GM23338 (cell line): ENCODE data around the gene SPATA2L. TPM values are rescaled to one million over a fixed set of nuclear protein-coding genes. Genes with fewer than 3 reads are reported as not detected.

Experiments used
- ATAC-seq: fragments of 200-7000 bp; cut with Tn5 transposase; 3 replicates; pipeline ENCODE4 v1.9.1; 2020
- DNase-seq: peaks from one replicate; pipeline ENCODE4 v3.0.0-alpha.2; 2015; ENCODE audit warnings: low spot score
- H2AFZ ChIP-seq: fragments of 200-600 bp; sonication (generic); 2 replicates; pipeline ENCODE4 v1.8.0; 2016; ENCODE audit warnings: antibody characterized with exemption, mild to moderate bottlenecking, moderate library complexity
- H3F3A ChIP-seq: fragments of 200-600 bp; sonication (generic); replicated peaks from 2 replicates; pipeline ENCODE4 v1.8.0; 2017; ENCODE audit warnings: antibody characterized with exemption, mixed run types, low read depth
- H3K27ac ChIP-seq: fragments of 200-600 bp; sonication (generic); 2 replicates; pipeline ENCODE4 v1.6.1; 2016; ENCODE audit warnings: low read depth
- H3K27me3 ChIP-seq: fragments of 200-600 bp; sonication (generic); 2 replicates; pipeline ENCODE4 v1.8.0; 2016; ENCODE audit warnings: mild to moderate bottlenecking, mixed run types, moderate library complexity; ENCODE audit not compliant: insufficient read depth
- H3K36me3 ChIP-seq: fragments of 200-600 bp; sonication (generic); 2 replicates; pipeline ENCODE4 v1.8.0; 2016; ENCODE audit warnings: mild to moderate bottlenecking; ENCODE audit not compliant: insufficient read depth
- H3K4me1 ChIP-seq: fragments of 200-600 bp; sonication (generic); 2 replicates; pipeline ENCODE4 v1.8.0; 2016; ENCODE audit warnings: mild to moderate bottlenecking, moderate library complexity; ENCODE audit not compliant: insufficient read depth
- H3K4me2 ChIP-seq: fragments of 200-600 bp; sonication (generic); 2 replicates; pipeline ENCODE4 v1.7.1; 2017; ENCODE audit warnings: mixed run types
- H3K4me3 ChIP-seq: fragments of 200-600 bp; sonication (generic); 2 replicates; pipeline ENCODE4 v1.6.1; 2016; ENCODE audit warnings: mixed run types
- H3K79me2 ChIP-seq: fragments of 200-600 bp; sonication (generic); replicated peaks from 2 replicates; pipeline ENCODE4 v1.8.0; 2017; ENCODE audit warnings: mild to moderate bottlenecking; ENCODE audit not compliant: insufficient read depth
- H3K9me2 ChIP-seq: fragments of 200-600 bp; sonication (generic); 2 replicates; pipeline ENCODE4 v1.8.0; 2017; ENCODE audit not compliant: insufficient read depth
- H4K20me1 ChIP-seq: fragments of 200-600 bp; sonication (generic); replicated peaks from 2 replicates; pipeline ENCODE4 v1.8.0; 2017; ENCODE audit warnings: mild to moderate bottlenecking; ENCODE audit not compliant: insufficient read depth
- H3K27ac Mint-ChIP-seq: 2 replicates; pipeline ENCODE4 v1.8.0; 2020; ENCODE audit warnings: inconsistent platforms, mild to moderate bottlenecking, moderate library complexity, mixed read lengths
- H3K27me3 Mint-ChIP-seq: 3 replicates; pipeline ENCODE4 v1.8.0; 2022; ENCODE audit warnings: low read depth, mild to moderate bottlenecking, moderate library complexity, mixed read lengths, inconsistent platforms; ENCODE audit not compliant: insufficient read depth, poor library complexity
- H3K36me3 Mint-ChIP-seq: 3 replicates; pipeline ENCODE4 v1.8.0; 2021; ENCODE audit warnings: low read depth, mild to moderate bottlenecking, inconsistent platforms, moderate library complexity, mixed read lengths
- H3K4me1 Mint-ChIP-seq: 3 replicates; pipeline ENCODE4 v1.8.0; 2020; ENCODE audit warnings: mild to moderate bottlenecking, inconsistent platforms, mixed read lengths
- H3K4me3 Mint-ChIP-seq: 3 replicates; pipeline ENCODE4 v1.8.0; 2021; ENCODE audit warnings: moderate library complexity, mild to moderate bottlenecking, inconsistent platforms, mixed read lengths
- H3K9me3 Mint-ChIP-seq: 3 replicates; pipeline ENCODE4 v1.8.0; 2020; ENCODE audit warnings: moderate library complexity, mild to moderate bottlenecking, inconsistent platforms, mixed read lengths
- CREB1 ChIP-seq: fragments of 250-450 bp; sonication (Bioruptor Pico); IDR thresholded peaks from 2 replicates; pipeline ENCODE4 v1.5.0; 2020; ENCODE audit warnings: low read depth, mild to moderate bottlenecking, moderate library complexity
- EZH2 ChIP-seq: fragments of 200-600 bp; sonication (generic); IDR thresholded peaks from one replicate; pipeline ENCODE4 v1.8.0; 2017; ENCODE audit warnings: antibody characterized with exemption, mild to moderate bottlenecking, low read depth; ENCODE audit not compliant: unreplicated experiment
- EZH2phosphoT487 ChIP-seq: fragments of 200-600 bp; sonication (generic); IDR thresholded peaks from one replicate; pipeline ENCODE4 v1.8.1; 2018; ENCODE audit warnings: antibody characterized with exemption; ENCODE audit not compliant: unreplicated experiment
- JUNB ChIP-seq: IDR thresholded peaks from one replicate; pipeline ENCODE4 v1.6.1; 2016; ENCODE audit warnings: antibody characterized with exemption; ENCODE audit not compliant: unreplicated experiment
- NANOG ChIP-seq: IDR thresholded peaks from 2 replicates; pipeline ENCODE4 v1.6.1; 2016; ENCODE audit warnings: antibody characterized with exemption, borderline replicate concordance
- POLR2AphosphoS5 ChIP-seq: IDR thresholded peaks from 2 replicates; pipeline ENCODE4 v1.6.1; 2016; ENCODE audit warnings: antibody characterized with exemption, low read depth
- STAT1 ChIP-seq: IDR thresholded peaks from one replicate; pipeline ENCODE4 v1.6.1; 2016; ENCODE audit warnings: antibody characterized with exemption; ENCODE audit not compliant: unreplicated experiment
- ZNF114 ChIP-seq: fragments of 250-450 bp; sonication (Bioruptor Pico); IDR thresholded peaks from 2 replicates; pipeline ENCODE4 v1.5.0; 2020; ENCODE audit warnings: mild to moderate bottlenecking, moderate library complexity
- ZNF331 ChIP-seq: fragments of 250-450 bp; sonication (Bioruptor Pico); IDR thresholded peaks from 2 replicates; pipeline ENCODE4 v1.5.0; 2020; ENCODE audit warnings: low read depth, mild to moderate bottlenecking, moderate library complexity
- polyA plus RNA-seq: library from polyadenylated mRNA; unstranded; fragments of >200 nt; fragmentation: Nextera tagmentation; extraction: Ambion mirVana; gene quantifications from 2 replicates; pipeline ENCODE4 v1.2.1, GENCODE V29; 2016
- total RNA-seq: library from RNA; depleted of rRNA; stranded (reverse); fragments of >200 nt; shearing (Covaris generic); gene quantifications from 2 replicates; pipeline ENCODE4 v1.2.3, GENCODE V29; 2014
- TF ChIP-seq, protein P1 (sequence below): IDR thresholded peaks from 2 replicates; pipeline ENCODE4 v1.6.1; 2016; ENCODE audit warnings: antibody characterized with exemption
- TF ChIP-seq, protein P2 (sequence below): IDR thresholded peaks from one replicate; pipeline ENCODE4 v1.6.1; 2018; ENCODE audit warnings: antibody characterized with exemption; ENCODE audit not compliant: unreplicated experiment
- TF ChIP-seq, protein P3 (sequence below): fragments of 250-450 bp; sonication (Bioruptor Pico); IDR thresholded peaks from 2 replicates; pipeline ENCODE4 v1.5.0; 2020; ENCODE audit warnings: mild to moderate bottlenecking, moderate library complexity
- TF ChIP-seq, protein P4 (sequence below), 2 experiments: fragments of 200-600 bp in 1 of 2; sonication (generic) in 1 of 2; conservative IDR thresholded peaks; 2 replicates each; pipeline versions ENCODE4 v1.5.1 to v1.6.1; 2016 to 2017; ENCODE audit warnings: antibody characterized with exemption in 2 of 2, low read depth in 2 of 2, mild to moderate bottlenecking in 2 of 2, moderate library complexity in 1 of 2

SPATA2L gene
- total and polyA plus RNA-seq, 2 experiments from 2014 or later, result 6.9 to 26.2 TPM

DNA sequence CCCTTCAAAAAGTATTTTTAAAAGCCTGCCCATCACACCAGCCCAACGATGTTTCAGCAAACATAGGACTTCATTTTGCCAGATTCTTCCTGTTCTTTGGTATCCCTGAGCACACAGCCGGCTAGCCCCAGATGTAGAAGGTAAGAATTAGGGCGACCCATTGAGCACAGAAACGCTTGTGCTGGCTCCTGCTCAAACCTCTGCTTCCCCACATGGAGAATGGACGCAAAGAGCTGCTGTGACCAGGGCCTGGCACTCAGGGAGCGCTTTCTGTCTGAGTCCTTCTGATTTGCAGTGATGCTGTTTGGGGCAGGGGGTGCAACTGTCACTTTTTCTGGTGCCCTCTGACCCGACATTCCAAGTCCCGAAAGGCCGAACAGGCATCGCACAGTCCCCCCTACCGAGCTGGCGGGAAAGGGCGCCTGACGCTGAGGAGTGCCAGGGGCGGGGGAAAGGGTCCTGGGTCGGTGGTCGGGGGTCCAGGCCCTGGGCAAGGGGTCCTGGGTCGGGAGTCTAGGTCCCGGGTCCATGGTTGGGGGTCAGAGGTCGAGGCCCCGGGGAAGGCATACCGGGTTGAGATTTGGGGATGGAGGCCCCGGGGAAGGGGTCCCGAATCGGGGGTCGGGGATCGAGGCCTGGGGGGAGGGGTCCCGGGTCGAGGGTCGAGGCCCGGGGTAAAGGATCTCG, 44.9 kb downstream of the SPATA2L start:
- Mint-ChIP-seq H3K4me3 (peak overlapping the region; percentile 90), H3K9me3 (no peaks in the 10 kb centered on the region), H3K4me1 (peaks cover 8% of the 10 kb centered on the region), H3K27me3 (peaks cover 6% of the 10 kb centered on the region), H3K36me3 (peaks cover 30% of the 10 kb centered on the region), H3K27ac (no peak overlapping the region)
- Histone ChIP-seq H2AFZ (no peak overlapping the region), H3K79me2 (peaks cover 49% of the 10 kb centered on the region), H3K27me3 (no peaks in the 10 kb centered on the region), H3K27ac (no peak overlapping the region), H3K4me3 (peak overlapping the region; percentile 95), H4K20me1 (peaks cover 4% of the 10 kb centered on the region; the same call in 1 of the 2 replicates), H3K4me2 (peak overlapping the region; percentile 98), H3K9me2 (no peaks in the 10 kb centered on the region), H3K4me1 (peaks cover 7% of the 10 kb centered on the region; the same call in 1 of the 2 replicates), H3K36me3 (peaks cover 12% of the 10 kb centered on the region), H3F3A (no peaks in the 10 kb centered on the region)
- ATAC-seq (no peak), DNase-seq (no peak)
- TF ChIP-seq, protein P1, sequence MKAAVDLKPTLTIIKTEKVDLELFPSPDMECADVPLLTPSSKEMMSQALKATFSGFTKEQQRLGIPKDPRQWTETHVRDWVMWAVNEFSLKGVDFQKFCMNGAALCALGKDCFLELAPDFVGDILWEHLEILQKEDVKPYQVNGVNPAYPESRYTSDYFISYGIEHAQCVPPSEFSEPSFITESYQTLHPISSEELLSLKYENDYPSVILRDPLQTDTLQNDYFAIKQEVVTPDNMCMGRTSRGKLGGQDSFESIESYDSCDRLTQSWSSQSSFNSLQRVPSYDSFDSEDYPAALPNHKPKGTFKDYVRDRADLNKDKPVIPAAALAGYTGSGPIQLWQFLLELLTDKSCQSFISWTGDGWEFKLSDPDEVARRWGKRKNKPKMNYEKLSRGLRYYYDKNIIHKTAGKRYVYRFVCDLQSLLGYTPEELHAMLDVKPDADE, result no peak
- TF ChIP-seq STAT1, result no peak
- TF ChIP-seq NANOG, result no peak
- TF ChIP-seq, protein P2, sequence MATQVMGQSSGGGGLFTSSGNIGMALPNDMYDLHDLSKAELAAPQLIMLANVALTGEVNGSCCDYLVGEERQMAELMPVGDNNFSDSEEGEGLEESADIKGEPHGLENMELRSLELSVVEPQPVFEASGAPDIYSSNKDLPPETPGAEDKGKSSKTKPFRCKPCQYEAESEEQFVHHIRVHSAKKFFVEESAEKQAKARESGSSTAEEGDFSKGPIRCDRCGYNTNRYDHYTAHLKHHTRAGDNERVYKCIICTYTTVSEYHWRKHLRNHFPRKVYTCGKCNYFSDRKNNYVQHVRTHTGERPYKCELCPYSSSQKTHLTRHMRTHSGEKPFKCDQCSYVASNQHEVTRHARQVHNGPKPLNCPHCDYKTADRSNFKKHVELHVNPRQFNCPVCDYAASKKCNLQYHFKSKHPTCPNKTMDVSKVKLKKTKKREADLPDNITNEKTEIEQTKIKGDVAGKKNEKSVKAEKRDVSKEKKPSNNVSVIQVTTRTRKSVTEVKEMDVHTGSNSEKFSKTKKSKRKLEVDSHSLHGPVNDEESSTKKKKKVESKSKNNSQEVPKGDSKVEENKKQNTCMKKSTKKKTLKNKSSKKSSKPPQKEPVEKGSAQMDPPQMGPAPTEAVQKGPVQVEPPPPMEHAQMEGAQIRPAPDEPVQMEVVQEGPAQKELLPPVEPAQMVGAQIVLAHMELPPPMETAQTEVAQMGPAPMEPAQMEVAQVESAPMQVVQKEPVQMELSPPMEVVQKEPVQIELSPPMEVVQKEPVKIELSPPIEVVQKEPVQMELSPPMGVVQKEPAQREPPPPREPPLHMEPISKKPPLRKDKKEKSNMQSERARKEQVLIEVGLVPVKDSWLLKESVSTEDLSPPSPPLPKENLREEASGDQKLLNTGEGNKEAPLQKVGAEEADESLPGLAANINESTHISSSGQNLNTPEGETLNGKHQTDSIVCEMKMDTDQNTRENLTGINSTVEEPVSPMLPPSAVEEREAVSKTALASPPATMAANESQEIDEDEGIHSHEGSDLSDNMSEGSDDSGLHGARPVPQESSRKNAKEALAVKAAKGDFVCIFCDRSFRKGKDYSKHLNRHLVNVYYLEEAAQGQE, result no peak
- TF ChIP-seq, protein P3, sequence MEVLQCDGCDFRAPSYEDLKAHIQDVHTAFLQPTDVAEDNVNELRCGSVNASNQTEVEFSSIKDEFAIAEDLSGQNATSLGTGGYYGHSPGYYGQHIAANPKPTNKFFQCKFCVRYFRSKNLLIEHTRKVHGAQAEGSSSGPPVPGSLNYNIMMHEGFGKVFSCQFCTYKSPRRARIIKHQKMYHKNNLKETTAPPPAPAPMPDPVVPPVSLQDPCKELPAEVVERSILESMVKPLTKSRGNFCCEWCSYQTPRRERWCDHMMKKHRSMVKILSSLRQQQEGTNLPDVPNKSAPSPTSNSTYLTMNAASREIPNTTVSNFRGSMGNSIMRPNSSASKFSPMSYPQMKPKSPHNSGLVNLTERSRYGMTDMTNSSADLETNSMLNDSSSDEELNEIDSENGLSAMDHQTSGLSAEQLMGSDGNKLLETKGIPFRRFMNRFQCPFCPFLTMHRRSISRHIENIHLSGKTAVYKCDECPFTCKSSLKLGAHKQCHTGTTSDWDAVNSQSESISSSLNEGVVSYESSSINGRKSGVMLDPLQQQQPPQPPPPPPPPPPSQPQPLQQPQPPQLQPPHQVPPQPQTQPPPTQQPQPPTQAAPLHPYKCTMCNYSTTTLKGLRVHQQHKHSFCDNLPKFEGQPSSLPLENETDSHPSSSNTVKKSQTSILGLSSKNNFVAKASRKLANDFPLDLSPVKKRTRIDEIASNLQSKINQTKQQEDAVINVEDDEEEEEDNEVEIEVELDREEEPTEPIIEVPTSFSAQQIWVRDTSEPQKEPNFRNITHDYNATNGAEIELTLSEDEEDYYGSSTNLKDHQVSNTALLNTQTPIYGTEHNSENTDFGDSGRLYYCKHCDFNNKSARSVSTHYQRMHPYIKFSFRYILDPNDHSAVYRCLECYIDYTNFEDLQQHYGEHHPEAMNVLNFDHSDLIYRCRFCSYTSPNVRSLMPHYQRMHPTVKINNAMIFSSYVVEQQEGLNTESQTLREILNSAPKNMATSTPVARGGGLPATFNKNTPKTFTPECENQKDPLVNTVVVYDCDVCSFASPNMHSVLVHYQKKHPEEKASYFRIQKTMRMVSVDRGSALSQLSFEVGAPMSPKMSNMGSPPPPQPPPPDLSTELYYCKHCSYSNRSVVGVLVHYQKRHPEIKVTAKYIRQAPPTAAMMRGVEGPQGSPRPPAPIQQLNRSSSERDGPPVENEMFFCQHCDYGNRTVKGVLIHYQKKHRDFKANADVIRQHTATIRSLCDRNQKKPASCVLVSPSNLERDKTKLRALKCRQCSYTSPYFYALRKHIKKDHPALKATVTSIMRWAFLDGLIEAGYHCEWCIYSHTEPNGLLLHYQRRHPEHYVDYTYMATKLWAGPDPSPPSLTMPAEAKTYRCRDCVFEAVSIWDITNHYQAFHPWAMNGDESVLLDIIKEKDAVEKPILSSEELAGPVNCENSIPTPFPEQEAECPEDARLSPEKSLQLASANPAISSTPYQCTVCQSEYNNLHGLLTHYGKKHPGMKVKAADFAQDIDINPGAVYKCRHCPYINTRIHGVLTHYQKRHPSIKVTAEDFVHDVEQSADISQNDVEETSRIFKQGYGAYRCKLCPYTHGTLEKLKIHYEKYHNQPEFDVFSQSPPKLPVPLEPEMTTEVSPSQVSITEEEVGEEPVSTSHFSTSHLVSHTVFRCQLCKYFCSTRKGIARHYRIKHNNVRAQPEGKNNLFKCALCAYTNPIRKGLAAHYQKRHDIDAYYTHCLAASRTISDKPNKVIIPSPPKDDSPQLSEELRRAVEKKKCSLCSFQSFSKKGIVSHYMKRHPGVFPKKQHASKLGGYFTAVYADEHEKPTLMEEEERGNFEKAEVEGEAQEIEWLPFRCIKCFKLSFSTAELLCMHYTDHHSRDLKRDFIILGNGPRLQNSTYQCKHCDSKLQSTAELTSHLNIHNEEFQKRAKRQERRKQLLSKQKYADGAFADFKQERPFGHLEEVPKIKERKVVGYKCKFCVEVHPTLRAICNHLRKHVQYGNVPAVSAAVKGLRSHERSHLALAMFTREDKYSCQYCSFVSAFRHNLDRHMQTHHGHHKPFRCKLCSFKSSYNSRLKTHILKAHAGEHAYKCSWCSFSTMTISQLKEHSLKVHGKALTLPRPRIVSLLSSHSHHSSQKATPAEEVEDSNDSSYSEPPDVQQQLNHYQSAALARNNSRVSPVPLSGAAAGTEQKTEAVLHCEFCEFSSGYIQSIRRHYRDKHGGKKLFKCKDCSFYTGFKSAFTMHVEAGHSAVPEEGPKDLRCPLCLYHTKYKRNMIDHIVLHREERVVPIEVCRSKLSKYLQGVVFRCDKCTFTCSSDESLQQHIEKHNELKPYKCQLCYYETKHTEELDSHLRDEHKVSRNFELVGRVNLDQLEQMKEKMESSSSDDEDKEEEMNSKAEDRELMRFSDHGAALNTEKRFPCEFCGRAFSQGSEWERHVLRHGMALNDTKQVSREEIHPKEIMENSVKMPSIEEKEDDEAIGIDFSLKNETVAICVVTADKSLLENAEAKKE, result no peak
- TF ChIP-seq CREB1 (CRISPR knock-in tag), result no peak
- no peak for TF ChIP-seq EZH2
- TF ChIP-seq EZH2phosphoT487, result no peak
- no peak for TF ChIP-seq POLR2AphosphoS5
- no peak for TF ChIP-seq ZNF331 (CRISPR knock-in tag)
- no peak for TF ChIP-seq JUNB
- TF ChIP-seq ZNF114 (CRISPR knock-in tag), result no peak
- TF ChIP-seq, protein P4, sequence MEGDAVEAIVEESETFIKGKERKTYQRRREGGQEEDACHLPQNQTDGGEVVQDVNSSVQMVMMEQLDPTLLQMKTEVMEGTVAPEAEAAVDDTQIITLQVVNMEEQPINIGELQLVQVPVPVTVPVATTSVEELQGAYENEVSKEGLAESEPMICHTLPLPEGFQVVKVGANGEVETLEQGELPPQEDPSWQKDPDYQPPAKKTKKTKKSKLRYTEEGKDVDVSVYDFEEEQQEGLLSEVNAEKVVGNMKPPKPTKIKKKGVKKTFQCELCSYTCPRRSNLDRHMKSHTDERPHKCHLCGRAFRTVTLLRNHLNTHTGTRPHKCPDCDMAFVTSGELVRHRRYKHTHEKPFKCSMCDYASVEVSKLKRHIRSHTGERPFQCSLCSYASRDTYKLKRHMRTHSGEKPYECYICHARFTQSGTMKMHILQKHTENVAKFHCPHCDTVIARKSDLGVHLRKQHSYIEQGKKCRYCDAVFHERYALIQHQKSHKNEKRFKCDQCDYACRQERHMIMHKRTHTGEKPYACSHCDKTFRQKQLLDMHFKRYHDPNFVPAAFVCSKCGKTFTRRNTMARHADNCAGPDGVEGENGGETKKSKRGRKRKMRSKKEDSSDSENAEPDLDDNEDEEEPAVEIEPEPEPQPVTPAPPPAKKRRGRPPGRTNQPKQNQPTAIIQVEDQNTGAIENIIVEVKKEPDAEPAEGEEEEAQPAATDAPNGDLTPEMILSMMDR (conservative IDR thresholded peaks at IDR 0.05; ENCODE audit: low read depth in 2 of 2), result no peak
